Panc1 (cell line): Measurements from ENCODE around the gene EPHB2. TPM values are rescaled to one million over a fixed set of nuclear protein-coding genes. Genes with fewer than 3 reads are reported as not detected.

Experiments
- ATAC-seq: fragments of 200-7000 bp; cut with Tn5 transposase; 2 replicates; pipeline ENCODE4 v1.9.1; 2020; ENCODE audit warnings: mild to moderate bottlenecking, moderate library complexity
- BruUV-seq: library from RNA; stranded (reverse); fragments of 400-500 nt; replicated peaks from 2 replicates; lab custom pipeline; 2021; lab: Mats Ljungman, UMichigan
- CTCF ChIA-PET: fragments of 300-600 bp; sonication (Branson Sonifier 250); formaldehyde crosslinking; loops from one replicate; lab custom pipeline; 2022; ENCODE audit warnings: antibody characterized with exemption; lab: Charles Lee
- POLR2A ChIA-PET: fragments of 300-600 bp; sonication (Branson Sonifier 250); formaldehyde crosslinking; loops from one replicate; lab custom pipeline; 2022; ENCODE audit warnings: antibody characterized with exemption; lab: Charles Lee
- DNase-seq: peaks from one replicate; pipeline ENCODE4 v3.0.0-alpha.2; 2010; ENCODE audit warnings: low read depth, low spot score
- H3K27ac ChIP-seq: 2 replicates; pipeline ENCODE4 v1.5.1; 2011; ENCODE audit warnings: mild to moderate bottlenecking, low read length, inconsistent platforms
- H3K27me3 ChIP-seq: fragments of 200-500 bp; sonication (Bioruptor generic); 2 replicates; pipeline ENCODE4 v1.6.0; 2014; ENCODE audit warnings: low read length, inconsistent platforms; ENCODE audit not compliant: control insufficient read depth, insufficient read depth
- H3K36me3 ChIP-seq: fragments of 200-500 bp; sonication (Bioruptor generic); 2 replicates; pipeline ENCODE4 v1.5.1; 2014; ENCODE audit warnings: inconsistent platforms, mild to moderate bottlenecking, low read length, moderate library complexity; ENCODE audit not compliant: control insufficient read depth, insufficient read depth
- H3K4me1 ChIP-seq: 2 replicates; pipeline ENCODE4 v1.5.1; 2011; ENCODE audit warnings: inconsistent platforms, mild to moderate bottlenecking, low read length, moderate library complexity; ENCODE audit not compliant: control insufficient read depth, insufficient read depth
- H3K4me3 ChIP-seq, 2 experiments: 2 replicates each; pipeline ENCODE4 v1.5.1; 2011 to 2012; ENCODE audit warnings: low read depth in 2 of 2, low read length in 2 of 2, mild to moderate bottlenecking in 2 of 2, inconsistent platforms in 1 of 2, moderate library complexity in 1 of 2
- H3K9me3 ChIP-seq: fragments of 200-500 bp; sonication (Bioruptor generic); 2 replicates; pipeline ENCODE4 v1.5.1; 2014; ENCODE audit warnings: low read depth, mild to moderate bottlenecking, inconsistent platforms, low read length, moderate library complexity; ENCODE audit not compliant: control insufficient read depth, insufficient read depth
- POLR2AphosphoS5 ChIP-seq: IDR thresholded peaks from 2 replicates; pipeline ENCODE4 v1.6.1; 2012; ENCODE audit warnings: mild to moderate bottlenecking, low read depth, low read length, moderate library complexity
- SIN3A ChIP-seq: IDR thresholded peaks from 2 replicates; pipeline ENCODE4 v1.6.1; 2012; ENCODE audit warnings: low read depth, mild to moderate bottlenecking, low read length, moderate library complexity, borderline replicate concordance; ENCODE audit not compliant: insufficient read depth
- TCF7L2 ChIP-seq: IDR thresholded peaks from 2 replicates; pipeline ENCODE4 v1.6.1; 2011; ENCODE audit warnings: mild to moderate bottlenecking, low read depth, low read length, inconsistent platforms
- in situ Hi-C: cut with HindIII; loops from 2 replicates; pipeline ENCODE4 v1.10.0; 2016; ENCODE audit warnings: low sequenced_read_pairs, low pct_unique_long_range_greater_than_20kb
- intact Hi-C: fragments of 100-400 bp; cut with micrococcal nuclease; formaldehyde crosslinking; loops from one replicate; pipeline ENCODE4 v1.10.0; 2022; ENCODE audit not compliant: unreplicated experiment
- total RNA-seq: library from RNA; stranded (reverse); gene quantifications from one replicate; pipeline ENCODE4 v1.2.1, GENCODE V29; 2021; ENCODE audit not compliant: unreplicated experiment
- TF ChIP-seq, protein P1 (sequence below): fragments of 450-650 bp; IDR thresholded peaks from 2 replicates; pipeline ENCODE4 v1.5.1; 2017; ENCODE audit warnings: mild to moderate bottlenecking
- TF ChIP-seq, protein P2 (sequence below), 2 experiments: IDR thresholded peaks; 2 replicates each; pipeline ENCODE4 v1.6.1; 2011 to 2012; ENCODE audit warnings: low read depth in 2 of 2, control low read depth in 1 of 2, low read length in 1 of 2, mild to moderate bottlenecking in 1 of 2, moderate library complexity in 1 of 2; ENCODE audit not compliant: insufficient read depth in 1 of 2

Gene EPHB2
- total RNA-seq, 1 experiment from 2014 or later, result 29.0 TPM

DNA sequence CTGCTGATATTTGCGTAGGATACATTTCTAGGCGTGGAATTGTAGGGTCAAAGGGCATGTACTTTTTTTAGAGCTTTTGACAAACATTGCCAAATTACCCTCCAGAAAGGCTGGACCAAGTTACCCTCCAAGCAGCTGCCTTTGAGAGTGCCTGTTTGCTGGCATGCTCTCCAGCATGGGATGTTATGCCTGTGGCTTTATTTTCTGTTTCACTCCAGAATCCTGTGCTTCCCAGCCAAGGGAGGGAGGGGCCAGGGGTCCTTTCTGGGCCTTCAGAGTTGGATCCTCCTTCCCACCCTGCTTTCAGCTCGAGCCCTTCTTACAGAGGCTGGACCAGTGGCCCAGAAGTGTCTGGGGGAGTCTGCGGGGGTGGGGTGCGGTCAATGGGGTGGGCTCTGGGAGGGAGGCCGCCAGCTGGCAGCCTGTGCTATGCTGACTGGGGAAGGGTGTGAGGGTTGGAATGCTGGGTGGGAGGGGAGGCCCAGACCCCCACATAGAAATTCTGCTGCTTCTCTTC lies 81.2 kb downstream of the EPHB2 start:
- CTCF ChIA-PET, result no interaction called here
- no peaks in the 10 kb centered on the region for H3K36me3 ChIP-seq
- H3K4me1 ChIP-seq, result no peaks in the 10 kb centered on the region
- no peaks in the 10 kb centered on the region for H3K9me3 ChIP-seq
- BruUV-seq, result no TSS peak
- no peak overlapping the region for H3K4me3 ChIP-seq
- no peaks in the 10 kb centered on the region for H3K27me3 ChIP-seq
- POLR2A ChIA-PET, result no interaction called here
- intact Hi-C loops (no loop called here), in situ Hi-C loops (no loop called here)
- no peak overlapping the region for H3K27ac ChIP-seq
- no peak for ATAC-seq
- TF ChIP-seq SIN3A (no peak), TCF7L2 (no peak)
- DNase-seq, result no peak

- BruUV-seq, result no TSS peak
- POLR2A ChIA-PET, result no interaction called here
- no peak for ATAC-seq
- intact Hi-C loops (no loop called here), in situ Hi-C loops (no loop called here)
- Histone ChIP-seq H3K27me3 (no peaks in the 10 kb centered on the region), H3K27ac (no peak overlapping the region), H3K4me3 (no peak overlapping the region), H3K9me3 (no peaks in the 10 kb centered on the region), H3K4me1 (no peaks in the 10 kb centered on the region), H3K36me3 (no peaks in the 10 kb centered on the region)
- CTCF ChIA-PET, result no interaction called here
- TF ChIP-seq, protein P1, sequence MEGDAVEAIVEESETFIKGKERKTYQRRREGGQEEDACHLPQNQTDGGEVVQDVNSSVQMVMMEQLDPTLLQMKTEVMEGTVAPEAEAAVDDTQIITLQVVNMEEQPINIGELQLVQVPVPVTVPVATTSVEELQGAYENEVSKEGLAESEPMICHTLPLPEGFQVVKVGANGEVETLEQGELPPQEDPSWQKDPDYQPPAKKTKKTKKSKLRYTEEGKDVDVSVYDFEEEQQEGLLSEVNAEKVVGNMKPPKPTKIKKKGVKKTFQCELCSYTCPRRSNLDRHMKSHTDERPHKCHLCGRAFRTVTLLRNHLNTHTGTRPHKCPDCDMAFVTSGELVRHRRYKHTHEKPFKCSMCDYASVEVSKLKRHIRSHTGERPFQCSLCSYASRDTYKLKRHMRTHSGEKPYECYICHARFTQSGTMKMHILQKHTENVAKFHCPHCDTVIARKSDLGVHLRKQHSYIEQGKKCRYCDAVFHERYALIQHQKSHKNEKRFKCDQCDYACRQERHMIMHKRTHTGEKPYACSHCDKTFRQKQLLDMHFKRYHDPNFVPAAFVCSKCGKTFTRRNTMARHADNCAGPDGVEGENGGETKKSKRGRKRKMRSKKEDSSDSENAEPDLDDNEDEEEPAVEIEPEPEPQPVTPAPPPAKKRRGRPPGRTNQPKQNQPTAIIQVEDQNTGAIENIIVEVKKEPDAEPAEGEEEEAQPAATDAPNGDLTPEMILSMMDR, result no peak
- no peak for TF ChIP-seq TCF7L2
- TF ChIP-seq POLR2AphosphoS5, result no peak
- TF ChIP-seq, protein P2, sequence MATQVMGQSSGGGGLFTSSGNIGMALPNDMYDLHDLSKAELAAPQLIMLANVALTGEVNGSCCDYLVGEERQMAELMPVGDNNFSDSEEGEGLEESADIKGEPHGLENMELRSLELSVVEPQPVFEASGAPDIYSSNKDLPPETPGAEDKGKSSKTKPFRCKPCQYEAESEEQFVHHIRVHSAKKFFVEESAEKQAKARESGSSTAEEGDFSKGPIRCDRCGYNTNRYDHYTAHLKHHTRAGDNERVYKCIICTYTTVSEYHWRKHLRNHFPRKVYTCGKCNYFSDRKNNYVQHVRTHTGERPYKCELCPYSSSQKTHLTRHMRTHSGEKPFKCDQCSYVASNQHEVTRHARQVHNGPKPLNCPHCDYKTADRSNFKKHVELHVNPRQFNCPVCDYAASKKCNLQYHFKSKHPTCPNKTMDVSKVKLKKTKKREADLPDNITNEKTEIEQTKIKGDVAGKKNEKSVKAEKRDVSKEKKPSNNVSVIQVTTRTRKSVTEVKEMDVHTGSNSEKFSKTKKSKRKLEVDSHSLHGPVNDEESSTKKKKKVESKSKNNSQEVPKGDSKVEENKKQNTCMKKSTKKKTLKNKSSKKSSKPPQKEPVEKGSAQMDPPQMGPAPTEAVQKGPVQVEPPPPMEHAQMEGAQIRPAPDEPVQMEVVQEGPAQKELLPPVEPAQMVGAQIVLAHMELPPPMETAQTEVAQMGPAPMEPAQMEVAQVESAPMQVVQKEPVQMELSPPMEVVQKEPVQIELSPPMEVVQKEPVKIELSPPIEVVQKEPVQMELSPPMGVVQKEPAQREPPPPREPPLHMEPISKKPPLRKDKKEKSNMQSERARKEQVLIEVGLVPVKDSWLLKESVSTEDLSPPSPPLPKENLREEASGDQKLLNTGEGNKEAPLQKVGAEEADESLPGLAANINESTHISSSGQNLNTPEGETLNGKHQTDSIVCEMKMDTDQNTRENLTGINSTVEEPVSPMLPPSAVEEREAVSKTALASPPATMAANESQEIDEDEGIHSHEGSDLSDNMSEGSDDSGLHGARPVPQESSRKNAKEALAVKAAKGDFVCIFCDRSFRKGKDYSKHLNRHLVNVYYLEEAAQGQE (IDR thresholded peaks at IDR 0.05; ENCODE audit: insufficient read depth in 1 of 2, low read depth in 2 of 2, low read length in 1 of 2), result no peak
- no peak for TF ChIP-seq SIN3A
- DNase-seq, result no peak
These were observed 81.9 kb downstream of the EPHB2 start for GRCh38 chr1:22792396-22793160.

- no peaks in the 10 kb centered on the region for H3K27me3 ChIP-seq
- H3K27ac ChIP-seq, result no peak overlapping the region
- CTCF ChIA-PET, result no interaction called here
- no peaks in the 10 kb centered on the region for H3K9me3 ChIP-seq
- no TSS peak for BruUV-seq
- POLR2A ChIA-PET, result no interaction called here
- no peak for TF ChIP-seq SIN3A
- TF ChIP-seq TCF7L2, result no peak
- TF ChIP-seq, protein P2 (IDR thresholded peaks at IDR 0.05; ENCODE audit: insufficient read depth in 1 of 2, low read depth in 2 of 2, low read length in 1 of 2), result no peak
- TF ChIP-seq, protein P1, result no peak
- no peak for TF ChIP-seq POLR2AphosphoS5
- no peaks in the 10 kb centered on the region for H3K4me1 ChIP-seq
- intact Hi-C loops (no loop called here), in situ Hi-C loops (no loop called here)
- ATAC-seq, result no peak
- no peak for DNase-seq
- no peaks in the 10 kb centered on the region for H3K36me3 ChIP-seq
- no peak overlapping the region for H3K4me3 ChIP-seq
These were observed 83.0 kb downstream of the EPHB2 start for GRCh38 chr1:22793647-22794046.
